Measurements from ENCODE around the gene NR1I3.
"Not testable (repeated sequence)": the region's sequence is repeated elsewhere in the genome, so short reads cannot be mapped to it uniquely, and the experiment has no call there.

The NR1I3 gene

GRCh38 chr1:161250829-161251228 lies 12.8 kb upstream of the NR1I3 start:
- DNase-seq (ENCODE audit: low read depth in 3 of 3), result no peak

GRCh38 chr1:161250100-161250499 lies 12.1 kb upstream of the NR1I3 start:
- DNase-seq (ENCODE audit: low read depth in 3 of 3), result not testable (repeated sequence)

GRCh38 chr1:161244888-161245287 lies 6.9 kb upstream of the NR1I3 start:
- no peak for DNase-seq (ENCODE audit: low read depth in 3 of 3)

- DNase-seq (ENCODE audit: low read depth in 3 of 3), result no peak
Observed at GRCh38 chr1:161242313-161242712, 4.3 kb upstream of the NR1I3 start.

GRCh38 chr1:161241682-161242081 lies 3.7 kb upstream of the NR1I3 start:
- no peak for DNase-seq (ENCODE audit: low read depth in 3 of 3)

- no peak for DNase-seq (ENCODE audit: low read depth in 3 of 3)
Observed at GRCh38 chr1:161235957-161236775, 1.8 kb downstream of the NR1I3 start.

GRCh38 chr1:161233102-161233501 lies 4.9 kb downstream of the NR1I3 start:
- no peak for DNase-seq (ENCODE audit: low read depth in 3 of 3)

GRCh38 chr1:161230762-161231161 lies 7.2 kb downstream of the NR1I3 start:
- DNase-seq (ENCODE audit: low read depth in 3 of 3), result no peak

- no peak for DNase-seq (ENCODE audit: low read depth in 3 of 3)
Observed at GRCh38 chr1:161229896-161230295, 8.1 kb downstream of the NR1I3 start.

- no peak for DNase-seq (ENCODE audit: low read depth in 3 of 3)
Observed at GRCh38 chr1:161228032-161228431, 10.0 kb downstream of the NR1I3 start.

- peak; percentile 70 to 92 (median 85) for DNase-seq (ENCODE audit: low read depth in 3 of 3)
Observed at GRCh38 chr1:161227196-161227871, 10.7 kb downstream of the NR1I3 start.

GRCh38 chr1:161226759-161227158 lies 11.2 kb downstream of the NR1I3 start:
- no peak for DNase-seq (ENCODE audit: low read depth in 3 of 3)

- no peak for DNase-seq (ENCODE audit: low read depth in 3 of 3)
Observed at GRCh38 chr1:161226320-161226711, 11.7 kb downstream of the NR1I3 start.

GRCh38 chr1:161225534-161226319 lies 12.3 kb downstream of the NR1I3 start, which contains the start of gene TOMM40L:
TSS of gene TOMM40L (plus strand) at chr1:161226060. CDS start at chr1:161226490, 430 bp downstream.
- peak; percentile 67 to 86 (median 76) for DNase-seq (ENCODE audit: low read depth in 3 of 3)

- DNase-seq (ENCODE audit: low read depth in 3 of 3), result no peak
Observed at GRCh38 chr1:161225178-161225533, 12.8 kb downstream of the NR1I3 start.

GRCh38 chr1:161224695-161225087 lies 13.3 kb downstream of the NR1I3 start:
- DNase-seq (ENCODE audit: low read depth in 3 of 3), result not testable (repeated sequence)

GRCh38 chr1:161223805-161224694 lies 14.0 kb downstream of the NR1I3 start:
- DNase-seq (ENCODE audit: low read depth in 3 of 3), result no peak

- DNase-seq (ENCODE audit: low read depth in 3 of 3), result no peak
Observed at GRCh38 chr1:161222175-161223019, 15.6 kb downstream of the NR1I3 start.

- no peak for DNase-seq (ENCODE audit: low read depth in 3 of 3)
Observed at GRCh38 chr1:161220002-161220401, 18.0 kb downstream of the NR1I3 start.

Measured in stimulated activated CD4-positive, alpha-beta T cell treated with anti-CD3 and anti-CD28 coated beads, TNF-alpha, amount 100 ng/mL, for 4 hours (primary cell).